GM21515 (cell line): ENCODE measurements around the gene SEC24C.
"Not testable (repeated sequence)": the region's sequence is repeated elsewhere in the genome, so short reads cannot be mapped to it uniquely, and the experiment has no call there.

Experiments
- ATAC-seq: cut with Tn5 transposase; IDR thresholded peaks from one replicate; pipeline ENCODE4 v1.9.1; 2021; ENCODE audit not compliant: unreplicated experiment

Gene SEC24C

DNA sequence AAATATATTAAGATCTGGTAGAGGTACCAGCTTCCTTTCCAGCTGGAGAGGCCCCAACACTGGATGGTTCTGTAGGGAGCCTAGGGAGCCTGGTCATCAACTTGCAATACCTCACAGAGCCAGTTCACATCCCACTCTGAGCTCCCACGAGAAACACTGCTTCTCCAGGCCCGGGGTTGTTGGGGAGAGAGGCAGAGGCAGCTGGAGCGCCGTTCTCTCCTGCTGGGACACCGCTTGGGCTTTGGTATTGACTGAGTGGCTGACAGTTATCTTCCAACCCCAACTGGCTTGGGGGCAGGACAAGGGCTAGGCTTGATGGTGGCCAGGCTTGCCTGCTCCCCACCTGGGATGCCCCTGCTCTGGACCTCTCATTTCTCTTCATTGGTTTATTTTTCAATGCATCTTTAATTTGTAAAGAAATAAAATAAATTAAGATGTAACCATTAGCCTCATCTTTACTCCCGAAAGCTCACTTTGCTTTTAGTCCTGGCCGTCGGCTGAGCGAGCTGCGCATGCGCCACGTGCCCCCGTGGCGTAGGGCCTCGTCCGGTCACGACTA lies 27.6 kb downstream of the SEC24C start:
- no peak for ATAC-seq

GRCh38 chr10:73772281-73773151 lies 28.3 kb downstream of the SEC24C start:
- ATAC-seq = peak; percentile 56

- no peak for ATAC-seq
Observed at GRCh38 chr10:73773152-73773879, 29.1 kb downstream of the SEC24C start.

DNA sequence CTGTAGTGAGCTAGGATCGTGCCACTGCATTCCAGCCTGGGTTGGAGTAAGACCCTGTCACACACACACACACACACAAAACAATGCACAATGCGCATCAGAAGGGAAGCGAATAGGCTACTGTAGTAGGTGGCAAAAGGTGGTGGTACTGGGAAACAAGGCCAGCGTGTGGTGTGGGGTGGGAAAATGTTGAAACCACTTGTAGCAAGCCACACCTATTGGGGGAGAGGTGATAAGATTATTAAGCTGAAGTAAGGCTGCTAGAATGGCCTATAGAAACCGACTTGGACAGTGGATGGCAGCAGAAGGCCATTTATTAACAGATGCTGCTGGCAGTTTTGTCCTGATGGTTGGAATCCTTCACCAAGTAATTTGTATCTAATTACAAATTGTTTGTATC lies 30.5 kb downstream of the SEC24C start:
- ATAC-seq = no peak

DNA sequence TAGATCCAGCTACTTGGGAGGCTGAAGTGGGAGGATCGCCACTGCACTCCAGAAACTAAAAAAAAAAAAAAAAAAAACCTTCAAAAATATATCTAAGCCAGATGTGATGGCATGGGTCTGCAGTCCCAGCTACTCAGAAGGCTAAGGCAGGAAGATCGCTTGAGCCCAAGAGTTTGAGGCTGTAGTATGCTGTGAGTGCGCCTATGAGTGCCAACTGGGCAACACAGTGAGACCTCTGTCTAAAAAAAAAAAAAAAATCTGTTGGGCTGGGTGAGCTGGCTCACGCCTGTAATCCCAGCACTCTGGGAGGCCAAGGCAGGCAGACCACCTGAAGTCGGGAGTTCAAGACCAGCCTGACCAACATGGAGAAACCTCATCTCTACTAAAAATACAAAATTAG lies 34.8 kb downstream of the SEC24C start:
- no peak for ATAC-seq

GRCh38 chr10:73779539-73780197 lies 35.5 kb downstream of the SEC24C start:
- no peak for ATAC-seq

DNA sequence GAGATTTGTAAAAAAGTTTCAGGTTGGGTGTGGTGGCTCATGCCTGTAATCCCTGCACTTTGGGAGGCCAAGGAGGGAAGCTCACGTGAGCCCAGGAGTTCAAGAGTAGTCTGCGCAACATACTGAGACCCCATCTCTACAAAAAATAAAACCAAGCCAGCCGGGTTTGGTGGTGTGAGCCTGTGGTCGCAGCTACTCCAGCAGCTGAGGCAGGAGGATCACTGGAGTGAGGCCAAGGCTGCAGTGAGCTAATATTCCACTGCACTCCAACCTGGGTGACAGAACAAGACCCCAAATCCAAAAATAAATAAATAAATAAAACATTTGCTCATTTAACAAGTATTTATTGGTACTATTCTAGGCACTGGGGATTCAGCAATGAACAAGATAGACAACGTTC lies 36.1 kb downstream of the SEC24C start:
- no peak for ATAC-seq

GRCh38 chr10:73780966-73781365 lies 36.8 kb downstream of the SEC24C start:
- no peak for ATAC-seq

- peak; percentile 1 for ATAC-seq
Observed at GRCh38 chr10:73781548-73781878, 37.3 kb downstream of the SEC24C start.

- ATAC-seq = peak; percentile 49
Observed at GRCh38 chr10:73781879-73782748, 37.9 kb downstream of the SEC24C start, which contains the start of gene CHCHD1. Gene CHCHD1, plus strand, starts transcription at chr10:73782048. Its CDS starts 28 bp downstream, at chr10:73782076.

GRCh38 chr10:73782749-73783085 lies 38.5 kb downstream of the SEC24C start:
- ATAC-seq = no peak

- peak; percentile 75 for ATAC-seq
Observed at GRCh38 chr10:73785211-73785720, 41.1 kb downstream of the SEC24C start, which contains the start of gene ZSWIM8. Gene ZSWIM8, plus strand, starts transcription at chr10:73785606. Its CDS starts 273 bp downstream, at chr10:73785879.

DNA sequence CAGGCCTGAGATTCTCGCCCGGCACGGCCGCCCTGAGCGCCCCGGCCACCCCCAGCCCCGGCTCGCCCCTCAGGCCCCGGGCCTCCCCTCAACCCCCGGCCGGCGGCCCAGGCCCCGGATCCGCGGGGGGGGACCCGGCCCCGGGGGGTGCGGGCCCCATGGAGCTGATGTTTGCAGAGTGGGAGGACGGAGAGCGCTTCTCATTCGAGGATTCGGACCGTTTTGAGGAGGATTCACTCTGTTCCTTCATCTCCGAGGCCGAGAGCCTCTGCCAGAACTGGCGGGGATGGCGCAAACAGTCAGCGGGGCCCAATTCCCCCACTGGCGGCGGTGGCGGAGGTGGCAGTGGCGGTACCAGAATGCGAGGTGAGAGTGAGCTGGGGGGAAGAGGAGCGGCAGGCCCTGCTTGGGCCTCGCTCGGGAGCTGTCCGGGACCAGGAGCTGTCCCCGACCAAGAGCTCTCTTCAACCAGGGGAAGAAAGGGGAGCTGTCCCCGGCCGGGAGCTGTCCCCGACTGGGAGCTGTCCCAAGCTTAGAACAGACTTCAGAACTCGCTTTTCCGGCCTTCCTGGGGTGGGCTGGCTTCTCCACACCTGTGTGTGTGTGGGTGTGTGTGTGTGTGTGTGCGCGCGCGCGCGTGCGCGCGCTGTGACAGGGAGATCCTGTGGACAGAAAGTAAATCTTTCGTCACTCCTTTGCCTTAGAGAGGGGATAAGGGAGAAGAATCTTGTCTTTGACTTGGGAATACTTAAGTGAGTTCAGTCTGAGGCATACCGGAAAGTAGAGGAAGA lies 41.7 kb downstream of the SEC24C start:
- peak; percentile 15 for ATAC-seq

DNA sequence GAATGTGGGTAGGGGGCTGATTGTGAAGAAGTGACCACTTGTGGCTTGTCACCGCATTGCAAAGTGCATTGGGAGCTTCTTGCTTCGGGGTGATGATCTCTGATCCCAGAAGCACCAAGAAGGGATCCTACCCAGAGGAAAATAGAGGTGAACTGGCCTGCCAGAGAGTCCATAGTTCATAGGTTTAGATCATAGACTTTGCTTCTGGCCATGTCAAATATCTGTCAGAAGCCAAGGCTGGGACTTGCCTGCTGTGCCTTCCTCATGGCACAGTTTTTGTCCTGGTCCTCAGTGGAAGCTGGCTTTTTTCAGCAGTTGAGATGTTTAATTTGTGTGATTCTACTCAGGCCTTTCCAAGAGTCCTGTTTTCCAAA lies 42.3 kb downstream of the SEC24C start:
- ATAC-seq = no peak

GRCh38 chr10:73787031-73787800 lies 43.0 kb downstream of the SEC24C start:
- ATAC-seq = not testable (repeated sequence)

- ATAC-seq = no peak
Observed at GRCh38 chr10:73788864-73789658, 44.9 kb downstream of the SEC24C start.

- no peak for ATAC-seq
Observed at GRCh38 chr10:73789659-73790055, 45.5 kb downstream of the SEC24C start.
